GM23338 (cell line): ENCODE results near the gene CELF2. TPM values are rescaled to one million over a fixed set of nuclear protein-coding genes. Genes with fewer than 3 reads are reported as not detected.

Experiments
- ATAC-seq: fragments of 200-7000 bp; cut with Tn5 transposase; 3 replicates; pipeline ENCODE4 v1.9.1; 2020
- DNase-seq: peaks from one replicate; pipeline ENCODE4 v3.0.0-alpha.2; 2015; ENCODE audit warnings: low spot score
- H2AFZ ChIP-seq: fragments of 200-600 bp; sonication (generic); 2 replicates; pipeline ENCODE4 v1.8.0; 2016; ENCODE audit warnings: antibody characterized with exemption, mild to moderate bottlenecking, moderate library complexity
- H3F3A ChIP-seq: fragments of 200-600 bp; sonication (generic); replicated peaks from 2 replicates; pipeline ENCODE4 v1.8.0; 2017; ENCODE audit warnings: antibody characterized with exemption, mixed run types, low read depth
- H3K27ac ChIP-seq: fragments of 200-600 bp; sonication (generic); 2 replicates; pipeline ENCODE4 v1.6.1; 2016; ENCODE audit warnings: low read depth
- H3K27me3 ChIP-seq: fragments of 200-600 bp; sonication (generic); 2 replicates; pipeline ENCODE4 v1.8.0; 2016; ENCODE audit warnings: mild to moderate bottlenecking, mixed run types, moderate library complexity; ENCODE audit not compliant: insufficient read depth
- H3K36me3 ChIP-seq: fragments of 200-600 bp; sonication (generic); 2 replicates; pipeline ENCODE4 v1.8.0; 2016; ENCODE audit warnings: mild to moderate bottlenecking; ENCODE audit not compliant: insufficient read depth
- H3K4me1 ChIP-seq: fragments of 200-600 bp; sonication (generic); 2 replicates; pipeline ENCODE4 v1.8.0; 2016; ENCODE audit warnings: mild to moderate bottlenecking, moderate library complexity; ENCODE audit not compliant: insufficient read depth
- H3K4me2 ChIP-seq: fragments of 200-600 bp; sonication (generic); 2 replicates; pipeline ENCODE4 v1.7.1; 2017; ENCODE audit warnings: mixed run types
- H3K4me3 ChIP-seq: fragments of 200-600 bp; sonication (generic); 2 replicates; pipeline ENCODE4 v1.6.1; 2016; ENCODE audit warnings: mixed run types
- H3K79me2 ChIP-seq: fragments of 200-600 bp; sonication (generic); replicated peaks from 2 replicates; pipeline ENCODE4 v1.8.0; 2017; ENCODE audit warnings: mild to moderate bottlenecking; ENCODE audit not compliant: insufficient read depth
- H3K9me2 ChIP-seq: fragments of 200-600 bp; sonication (generic); 2 replicates; pipeline ENCODE4 v1.8.0; 2017; ENCODE audit not compliant: insufficient read depth
- H4K20me1 ChIP-seq: fragments of 200-600 bp; sonication (generic); replicated peaks from 2 replicates; pipeline ENCODE4 v1.8.0; 2017; ENCODE audit warnings: mild to moderate bottlenecking; ENCODE audit not compliant: insufficient read depth
- H3K27ac Mint-ChIP-seq: 2 replicates; pipeline ENCODE4 v1.8.0; 2020; ENCODE audit warnings: inconsistent platforms, mild to moderate bottlenecking, moderate library complexity, mixed read lengths
- H3K27me3 Mint-ChIP-seq: 3 replicates; pipeline ENCODE4 v1.8.0; 2022; ENCODE audit warnings: low read depth, mild to moderate bottlenecking, moderate library complexity, mixed read lengths, inconsistent platforms; ENCODE audit not compliant: insufficient read depth, poor library complexity
- H3K36me3 Mint-ChIP-seq: 3 replicates; pipeline ENCODE4 v1.8.0; 2021; ENCODE audit warnings: low read depth, mild to moderate bottlenecking, inconsistent platforms, moderate library complexity, mixed read lengths
- H3K4me1 Mint-ChIP-seq: 3 replicates; pipeline ENCODE4 v1.8.0; 2020; ENCODE audit warnings: mild to moderate bottlenecking, inconsistent platforms, mixed read lengths
- H3K4me3 Mint-ChIP-seq: 3 replicates; pipeline ENCODE4 v1.8.0; 2021; ENCODE audit warnings: moderate library complexity, mild to moderate bottlenecking, inconsistent platforms, mixed read lengths
- H3K9me3 Mint-ChIP-seq: 3 replicates; pipeline ENCODE4 v1.8.0; 2020; ENCODE audit warnings: moderate library complexity, mild to moderate bottlenecking, inconsistent platforms, mixed read lengths
- CREB1 ChIP-seq: fragments of 250-450 bp; sonication (Bioruptor Pico); IDR thresholded peaks from 2 replicates; pipeline ENCODE4 v1.5.0; 2020; ENCODE audit warnings: low read depth, mild to moderate bottlenecking, moderate library complexity
- NANOG ChIP-seq: IDR thresholded peaks from 2 replicates; pipeline ENCODE4 v1.6.1; 2016; ENCODE audit warnings: antibody characterized with exemption, borderline replicate concordance
- POLR2AphosphoS5 ChIP-seq: IDR thresholded peaks from 2 replicates; pipeline ENCODE4 v1.6.1; 2016; ENCODE audit warnings: antibody characterized with exemption, low read depth
- STAT1 ChIP-seq: IDR thresholded peaks from one replicate; pipeline ENCODE4 v1.6.1; 2016; ENCODE audit warnings: antibody characterized with exemption; ENCODE audit not compliant: unreplicated experiment
- ZNF114 ChIP-seq: fragments of 250-450 bp; sonication (Bioruptor Pico); IDR thresholded peaks from 2 replicates; pipeline ENCODE4 v1.5.0; 2020; ENCODE audit warnings: mild to moderate bottlenecking, moderate library complexity
- ZNF331 ChIP-seq: fragments of 250-450 bp; sonication (Bioruptor Pico); IDR thresholded peaks from 2 replicates; pipeline ENCODE4 v1.5.0; 2020; ENCODE audit warnings: low read depth, mild to moderate bottlenecking, moderate library complexity
- polyA plus RNA-seq: library from polyadenylated mRNA; unstranded; fragments of >200 nt; fragmentation: Nextera tagmentation; extraction: Ambion mirVana; gene quantifications from 2 replicates; pipeline ENCODE4 v1.2.1, GENCODE V29; 2016
- total RNA-seq: library from RNA; depleted of rRNA; stranded (reverse); fragments of >200 nt; shearing (Covaris generic); gene quantifications from 2 replicates; pipeline ENCODE4 v1.2.3, GENCODE V29; 2014
- TF ChIP-seq, protein P1 (sequence below): fragments of 250-450 bp; sonication (Bioruptor Pico); IDR thresholded peaks from 2 replicates; pipeline ENCODE4 v1.5.0; 2020; ENCODE audit warnings: mild to moderate bottlenecking, moderate library complexity
- TF ChIP-seq, protein P2 (sequence below): IDR thresholded peaks from one replicate; pipeline ENCODE4 v1.6.1; 2018; ENCODE audit warnings: antibody characterized with exemption; ENCODE audit not compliant: unreplicated experiment
- TF ChIP-seq, protein P3 (sequence below), 2 experiments: fragments of 200-600 bp in 1 of 2; sonication (generic) in 1 of 2; conservative IDR thresholded peaks; 2 replicates each; pipeline versions ENCODE4 v1.5.1 to v1.6.1; 2016 to 2017; ENCODE audit warnings: antibody characterized with exemption in 2 of 2, low read depth in 2 of 2, mild to moderate bottlenecking in 2 of 2, moderate library complexity in 1 of 2

CELF2 gene
- total and polyA plus RNA-seq, 2 experiments from 2014 or later: 18.1 to 22.5 TPM

- TF ChIP-seq, protein P1, sequence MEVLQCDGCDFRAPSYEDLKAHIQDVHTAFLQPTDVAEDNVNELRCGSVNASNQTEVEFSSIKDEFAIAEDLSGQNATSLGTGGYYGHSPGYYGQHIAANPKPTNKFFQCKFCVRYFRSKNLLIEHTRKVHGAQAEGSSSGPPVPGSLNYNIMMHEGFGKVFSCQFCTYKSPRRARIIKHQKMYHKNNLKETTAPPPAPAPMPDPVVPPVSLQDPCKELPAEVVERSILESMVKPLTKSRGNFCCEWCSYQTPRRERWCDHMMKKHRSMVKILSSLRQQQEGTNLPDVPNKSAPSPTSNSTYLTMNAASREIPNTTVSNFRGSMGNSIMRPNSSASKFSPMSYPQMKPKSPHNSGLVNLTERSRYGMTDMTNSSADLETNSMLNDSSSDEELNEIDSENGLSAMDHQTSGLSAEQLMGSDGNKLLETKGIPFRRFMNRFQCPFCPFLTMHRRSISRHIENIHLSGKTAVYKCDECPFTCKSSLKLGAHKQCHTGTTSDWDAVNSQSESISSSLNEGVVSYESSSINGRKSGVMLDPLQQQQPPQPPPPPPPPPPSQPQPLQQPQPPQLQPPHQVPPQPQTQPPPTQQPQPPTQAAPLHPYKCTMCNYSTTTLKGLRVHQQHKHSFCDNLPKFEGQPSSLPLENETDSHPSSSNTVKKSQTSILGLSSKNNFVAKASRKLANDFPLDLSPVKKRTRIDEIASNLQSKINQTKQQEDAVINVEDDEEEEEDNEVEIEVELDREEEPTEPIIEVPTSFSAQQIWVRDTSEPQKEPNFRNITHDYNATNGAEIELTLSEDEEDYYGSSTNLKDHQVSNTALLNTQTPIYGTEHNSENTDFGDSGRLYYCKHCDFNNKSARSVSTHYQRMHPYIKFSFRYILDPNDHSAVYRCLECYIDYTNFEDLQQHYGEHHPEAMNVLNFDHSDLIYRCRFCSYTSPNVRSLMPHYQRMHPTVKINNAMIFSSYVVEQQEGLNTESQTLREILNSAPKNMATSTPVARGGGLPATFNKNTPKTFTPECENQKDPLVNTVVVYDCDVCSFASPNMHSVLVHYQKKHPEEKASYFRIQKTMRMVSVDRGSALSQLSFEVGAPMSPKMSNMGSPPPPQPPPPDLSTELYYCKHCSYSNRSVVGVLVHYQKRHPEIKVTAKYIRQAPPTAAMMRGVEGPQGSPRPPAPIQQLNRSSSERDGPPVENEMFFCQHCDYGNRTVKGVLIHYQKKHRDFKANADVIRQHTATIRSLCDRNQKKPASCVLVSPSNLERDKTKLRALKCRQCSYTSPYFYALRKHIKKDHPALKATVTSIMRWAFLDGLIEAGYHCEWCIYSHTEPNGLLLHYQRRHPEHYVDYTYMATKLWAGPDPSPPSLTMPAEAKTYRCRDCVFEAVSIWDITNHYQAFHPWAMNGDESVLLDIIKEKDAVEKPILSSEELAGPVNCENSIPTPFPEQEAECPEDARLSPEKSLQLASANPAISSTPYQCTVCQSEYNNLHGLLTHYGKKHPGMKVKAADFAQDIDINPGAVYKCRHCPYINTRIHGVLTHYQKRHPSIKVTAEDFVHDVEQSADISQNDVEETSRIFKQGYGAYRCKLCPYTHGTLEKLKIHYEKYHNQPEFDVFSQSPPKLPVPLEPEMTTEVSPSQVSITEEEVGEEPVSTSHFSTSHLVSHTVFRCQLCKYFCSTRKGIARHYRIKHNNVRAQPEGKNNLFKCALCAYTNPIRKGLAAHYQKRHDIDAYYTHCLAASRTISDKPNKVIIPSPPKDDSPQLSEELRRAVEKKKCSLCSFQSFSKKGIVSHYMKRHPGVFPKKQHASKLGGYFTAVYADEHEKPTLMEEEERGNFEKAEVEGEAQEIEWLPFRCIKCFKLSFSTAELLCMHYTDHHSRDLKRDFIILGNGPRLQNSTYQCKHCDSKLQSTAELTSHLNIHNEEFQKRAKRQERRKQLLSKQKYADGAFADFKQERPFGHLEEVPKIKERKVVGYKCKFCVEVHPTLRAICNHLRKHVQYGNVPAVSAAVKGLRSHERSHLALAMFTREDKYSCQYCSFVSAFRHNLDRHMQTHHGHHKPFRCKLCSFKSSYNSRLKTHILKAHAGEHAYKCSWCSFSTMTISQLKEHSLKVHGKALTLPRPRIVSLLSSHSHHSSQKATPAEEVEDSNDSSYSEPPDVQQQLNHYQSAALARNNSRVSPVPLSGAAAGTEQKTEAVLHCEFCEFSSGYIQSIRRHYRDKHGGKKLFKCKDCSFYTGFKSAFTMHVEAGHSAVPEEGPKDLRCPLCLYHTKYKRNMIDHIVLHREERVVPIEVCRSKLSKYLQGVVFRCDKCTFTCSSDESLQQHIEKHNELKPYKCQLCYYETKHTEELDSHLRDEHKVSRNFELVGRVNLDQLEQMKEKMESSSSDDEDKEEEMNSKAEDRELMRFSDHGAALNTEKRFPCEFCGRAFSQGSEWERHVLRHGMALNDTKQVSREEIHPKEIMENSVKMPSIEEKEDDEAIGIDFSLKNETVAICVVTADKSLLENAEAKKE (CRISPR knock-in tag): no peak
- TF ChIP-seq, protein P2, sequence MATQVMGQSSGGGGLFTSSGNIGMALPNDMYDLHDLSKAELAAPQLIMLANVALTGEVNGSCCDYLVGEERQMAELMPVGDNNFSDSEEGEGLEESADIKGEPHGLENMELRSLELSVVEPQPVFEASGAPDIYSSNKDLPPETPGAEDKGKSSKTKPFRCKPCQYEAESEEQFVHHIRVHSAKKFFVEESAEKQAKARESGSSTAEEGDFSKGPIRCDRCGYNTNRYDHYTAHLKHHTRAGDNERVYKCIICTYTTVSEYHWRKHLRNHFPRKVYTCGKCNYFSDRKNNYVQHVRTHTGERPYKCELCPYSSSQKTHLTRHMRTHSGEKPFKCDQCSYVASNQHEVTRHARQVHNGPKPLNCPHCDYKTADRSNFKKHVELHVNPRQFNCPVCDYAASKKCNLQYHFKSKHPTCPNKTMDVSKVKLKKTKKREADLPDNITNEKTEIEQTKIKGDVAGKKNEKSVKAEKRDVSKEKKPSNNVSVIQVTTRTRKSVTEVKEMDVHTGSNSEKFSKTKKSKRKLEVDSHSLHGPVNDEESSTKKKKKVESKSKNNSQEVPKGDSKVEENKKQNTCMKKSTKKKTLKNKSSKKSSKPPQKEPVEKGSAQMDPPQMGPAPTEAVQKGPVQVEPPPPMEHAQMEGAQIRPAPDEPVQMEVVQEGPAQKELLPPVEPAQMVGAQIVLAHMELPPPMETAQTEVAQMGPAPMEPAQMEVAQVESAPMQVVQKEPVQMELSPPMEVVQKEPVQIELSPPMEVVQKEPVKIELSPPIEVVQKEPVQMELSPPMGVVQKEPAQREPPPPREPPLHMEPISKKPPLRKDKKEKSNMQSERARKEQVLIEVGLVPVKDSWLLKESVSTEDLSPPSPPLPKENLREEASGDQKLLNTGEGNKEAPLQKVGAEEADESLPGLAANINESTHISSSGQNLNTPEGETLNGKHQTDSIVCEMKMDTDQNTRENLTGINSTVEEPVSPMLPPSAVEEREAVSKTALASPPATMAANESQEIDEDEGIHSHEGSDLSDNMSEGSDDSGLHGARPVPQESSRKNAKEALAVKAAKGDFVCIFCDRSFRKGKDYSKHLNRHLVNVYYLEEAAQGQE: no peak
- no peak for TF ChIP-seq STAT1
- TF ChIP-seq NANOG: no peak
- no peak for TF ChIP-seq POLR2AphosphoS5
Observed at GRCh38 chr10:11175823-11176243, 158.2 kb downstream of the CELF2 start (continued).

DNA sequence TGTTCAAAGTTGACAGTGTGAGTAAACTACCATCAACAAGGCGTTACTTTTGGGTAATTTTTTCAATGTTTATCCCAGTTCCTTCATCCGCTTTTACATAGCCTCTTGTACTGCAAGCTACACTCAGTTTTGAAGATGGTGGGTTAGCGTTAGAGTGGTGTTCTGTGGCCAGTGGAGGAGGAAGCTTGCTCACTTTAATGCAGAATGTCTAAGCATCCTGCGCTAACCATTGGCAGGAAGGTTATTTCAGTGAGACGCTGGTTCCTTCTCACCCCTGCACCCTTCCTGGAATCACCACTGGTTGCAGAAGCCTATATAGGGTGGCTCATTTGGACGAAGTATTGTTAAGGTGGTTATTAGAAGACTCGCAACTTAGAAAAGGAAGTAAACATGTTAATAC lies 159.1 kb downstream of the CELF2 start:
- no peaks in the 10 kb centered on the region for H4K20me1 ChIP-seq
- no peaks in the 10 kb centered on the region for H3K27me3 ChIP-seq
- peaks cover 6% of the 10 kb centered on the region for H3K79me2 ChIP-seq
- peaks cover 4% of the 10 kb centered on the region; the same call in 1 of the 3 replicates for H3K4me1 Mint-ChIP-seq
- H3K9me2 ChIP-seq: no peaks in the 10 kb centered on the region
- no peak overlapping the region for H3K4me3 ChIP-seq
- H2AFZ ChIP-seq: no peak overlapping the region
- TF ChIP-seq, protein P3, sequence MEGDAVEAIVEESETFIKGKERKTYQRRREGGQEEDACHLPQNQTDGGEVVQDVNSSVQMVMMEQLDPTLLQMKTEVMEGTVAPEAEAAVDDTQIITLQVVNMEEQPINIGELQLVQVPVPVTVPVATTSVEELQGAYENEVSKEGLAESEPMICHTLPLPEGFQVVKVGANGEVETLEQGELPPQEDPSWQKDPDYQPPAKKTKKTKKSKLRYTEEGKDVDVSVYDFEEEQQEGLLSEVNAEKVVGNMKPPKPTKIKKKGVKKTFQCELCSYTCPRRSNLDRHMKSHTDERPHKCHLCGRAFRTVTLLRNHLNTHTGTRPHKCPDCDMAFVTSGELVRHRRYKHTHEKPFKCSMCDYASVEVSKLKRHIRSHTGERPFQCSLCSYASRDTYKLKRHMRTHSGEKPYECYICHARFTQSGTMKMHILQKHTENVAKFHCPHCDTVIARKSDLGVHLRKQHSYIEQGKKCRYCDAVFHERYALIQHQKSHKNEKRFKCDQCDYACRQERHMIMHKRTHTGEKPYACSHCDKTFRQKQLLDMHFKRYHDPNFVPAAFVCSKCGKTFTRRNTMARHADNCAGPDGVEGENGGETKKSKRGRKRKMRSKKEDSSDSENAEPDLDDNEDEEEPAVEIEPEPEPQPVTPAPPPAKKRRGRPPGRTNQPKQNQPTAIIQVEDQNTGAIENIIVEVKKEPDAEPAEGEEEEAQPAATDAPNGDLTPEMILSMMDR (conservative IDR thresholded peaks at IDR 0.05; ENCODE audit: low read depth in 2 of 2): no peak
- no peak for TF ChIP-seq ZNF331
- no peak for TF ChIP-seq STAT1
- TF ChIP-seq CREB1 (CRISPR knock-in tag): no peak
- TF ChIP-seq ZNF114 (CRISPR knock-in tag): no peak
- H3K36me3 Mint-ChIP-seq: no peaks in the 10 kb centered on the region
- no peaks in the 10 kb centered on the region; the same call in none of the 2 replicates for H3K4me1 ChIP-seq
- H3K36me3 ChIP-seq: 0 out of 2 replicates have a peak, but pooled peaks cover 1% of the 10 kb centered on the region
- ATAC-seq: no peak
- H3K4me3 Mint-ChIP-seq: no peak overlapping the region
- no peaks in the 10 kb centered on the region for H3F3A ChIP-seq
- H3K27ac Mint-ChIP-seq: no peak overlapping the region
- peaks cover 6% of the 10 kb centered on the region for H3K27me3 Mint-ChIP-seq
- DNase-seq: no peak
- H3K9me3 Mint-ChIP-seq: no peaks in the 10 kb centered on the region
- no peak overlapping the region for H3K4me2 ChIP-seq
- H3K27ac ChIP-seq: no peak overlapping the region
